Adrenal gland (tissue), 5 donors: ENCODE measurements around the gene TRMT11.

Source experiments
- CTCF ChIP-seq, 6 experiments: fragments of 450-650 bp in 4 of 6; fragments of 200-600 bp in 2 of 6; sonication (generic) in 1 of 6; IDR thresholded peaks; 1 replicate in 5 of 6; 2 replicates in 1 of 6; pipeline versions ENCODE4 v1.5.1 to v1.8.0; 2016 to 2021; ENCODE audit warnings: antibody characterized with exemption in 6 of 6, mild to moderate bottlenecking in 2 of 6, moderate library complexity in 1 of 6
- POLR2A ChIP-seq, 2 donors: fragments of 450-650 bp; IDR thresholded peaks; one replicate each; pipeline ENCODE4 v1.6.1; 2017; ENCODE audit warnings: antibody characterized with exemption in 2 of 2, mild to moderate bottlenecking in 2 of 2, moderate library complexity in 1 of 2
- donor health status: DM: no; HTN: no; CAD: no.

- TF ChIP-seq CTCF (IDR thresholded peaks at IDR 0.05), result no peak
- TF ChIP-seq POLR2A (IDR thresholded peaks at IDR 0.05), result no peak
These were observed 62.3 kb downstream of the TRMT11 start for GRCh38 chr6:126048635-126049034.
